GM12865 (cell line): ENCODE measurements around the gene NT5C1A.

ENCODE experiments used
- DNase-seq: peaks from one replicate; pipeline ENCODE4 v3.0.0; 2010; ENCODE audit warnings: low read depth
- H3K4me3 ChIP-seq: 2 replicates; pipeline ENCODE4 v1.5.1; 2011; ENCODE audit warnings: mild to moderate bottlenecking, low read depth, low read length, control low read depth
- CTCF ChIP-seq: IDR thresholded peaks from 2 replicates; pipeline ENCODE4 v1.5.1; 2011; ENCODE audit warnings: low read length, control low read depth, low read depth, inconsistent platforms; ENCODE audit not compliant: insufficient read depth; ENCODE audit errors: missing control alignments

NT5C1A gene

DNA sequence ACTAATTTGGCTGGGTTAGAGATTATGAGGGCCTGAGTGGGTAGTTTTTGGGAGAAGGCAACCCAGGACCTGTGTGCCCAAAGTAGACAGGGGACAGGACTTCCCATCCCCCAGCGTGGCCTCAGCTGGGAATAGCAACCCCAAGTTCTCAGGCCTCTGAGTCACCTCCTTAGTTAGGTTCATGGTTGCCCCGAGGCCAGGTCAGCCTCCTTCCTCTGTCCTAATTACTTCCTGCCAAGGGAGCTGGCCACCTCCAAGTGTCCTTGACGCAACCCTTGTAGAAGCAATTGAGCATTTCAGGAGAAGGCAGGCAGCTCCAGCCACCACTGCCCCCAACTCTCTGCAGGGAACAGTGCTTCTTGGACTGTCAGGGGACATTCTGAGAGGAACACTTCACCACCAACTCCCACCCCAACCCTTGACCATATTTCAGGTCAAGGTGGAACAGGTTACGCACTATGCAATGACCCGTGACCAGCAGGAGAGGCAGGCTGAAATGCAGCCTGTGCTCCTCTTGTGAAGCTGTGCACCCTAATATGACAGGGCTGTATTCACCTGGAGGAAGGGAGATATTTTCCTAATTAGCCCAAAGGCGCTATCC, 5.1 kb upstream of the NT5C1A start:
- no peak overlapping the region for H3K4me3 ChIP-seq
- DNase-seq = no peak
- no peak for TF ChIP-seq CTCF

- no peak for TF ChIP-seq CTCF
- no peak for DNase-seq
- H3K4me3 ChIP-seq = no peak overlapping the region
These were observed 3.3 kb upstream of the NT5C1A start for GRCh38 chr1:39675220-39675619.

DNA sequence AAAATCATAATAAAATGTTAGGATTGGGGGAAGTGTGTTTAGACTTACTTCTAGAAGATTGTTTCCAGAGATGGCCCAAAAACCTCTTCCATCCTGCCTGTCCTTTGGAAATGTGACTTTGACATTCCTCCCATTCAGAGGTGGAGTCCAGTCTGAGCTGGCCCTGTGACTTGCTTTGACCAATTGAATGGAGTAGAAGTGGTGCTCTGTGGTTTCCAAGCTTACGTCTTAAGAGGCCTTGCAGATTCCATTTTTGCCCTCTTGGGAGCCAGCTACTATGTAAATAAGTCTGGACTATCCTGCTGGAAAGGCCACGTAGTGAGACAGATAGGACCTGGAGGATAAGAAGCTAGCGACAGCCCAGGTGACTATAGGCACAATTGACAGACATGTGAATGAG, 1.3 kb upstream of the NT5C1A start:
- H3K4me3 ChIP-seq = no peak overlapping the region
- DNase-seq = no peak
- no peak for TF ChIP-seq CTCF

- TF ChIP-seq CTCF = peak; percentile 76
- H3K4me3 ChIP-seq = no peak overlapping the region
- peak; percentile 49 for DNase-seq
These were observed 642 bp upstream of the NT5C1A start for GRCh38 chr1:39672551-39672947.

- TF ChIP-seq CTCF = no peak
- H3K4me3 ChIP-seq = peak overlapping the region; percentile 50
- DNase-seq = no peak
These were observed 494 bp downstream of the NT5C1A start for GRCh38 chr1:39671433-39671792.

DNA sequence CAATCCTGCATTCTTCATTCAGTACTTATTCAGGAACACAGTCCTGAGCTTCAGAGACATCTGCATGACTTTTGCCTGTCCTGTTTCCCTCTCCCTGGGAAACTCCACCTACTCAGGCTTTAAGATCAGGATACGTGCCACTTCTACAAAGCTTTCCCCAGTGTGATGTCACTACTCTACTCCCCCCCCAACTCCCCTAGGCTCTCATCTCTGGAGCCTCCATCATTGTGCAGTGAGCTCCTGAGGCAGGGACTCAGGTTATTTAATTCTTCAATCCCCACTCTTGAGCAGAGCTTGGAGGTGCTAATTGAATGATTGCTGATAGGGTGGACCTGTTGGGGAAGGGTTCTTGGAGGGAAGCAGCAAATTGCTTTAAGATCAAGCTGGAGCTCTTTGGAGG, 1.2 kb downstream of the NT5C1A start:
- H3K4me3 ChIP-seq = no peak overlapping the region
- DNase-seq = no peak

More for the DNA sequence above, 1.2 kb downstream of the NT5C1A start:
- TF ChIP-seq CTCF = no peak
